Neural cell (in vitro differentiated cells): ENCODE measurements around the gene PLAU.

ENCODE experiments used
- EZH2 ChIP-seq: fragments of 200-600, 300-800 bp; shearing (Covaris generic), sonication (generic); IDR thresholded peaks from 2 replicates; pipeline ENCODE4 v1.6.1; 2014; ENCODE audit warnings: antibody characterized with exemption, low read length, borderline replicate concordance, mild to moderate bottlenecking; ENCODE audit not compliant: insufficient read depth, poor library complexity, severe bottlenecking
- POLR2AphosphoS5 ChIP-seq: IDR thresholded peaks from 2 replicates; pipeline ENCODE4 v1.6.1; 2012
- TF ChIP-seq, protein P1 (sequence below): fragments of 450-650 bp; IDR thresholded peaks from 2 replicates; pipeline ENCODE4 v1.5.1; 2014; ENCODE audit warnings: antibody characterized with exemption, mild to moderate bottlenecking, moderate library complexity; ENCODE audit not compliant: poor library complexity, severe bottlenecking
- TF ChIP-seq, protein P2 (sequence below): IDR thresholded peaks from 2 replicates; pipeline ENCODE4 v1.6.1; 2012; ENCODE audit warnings: borderline replicate concordance

DNA sequence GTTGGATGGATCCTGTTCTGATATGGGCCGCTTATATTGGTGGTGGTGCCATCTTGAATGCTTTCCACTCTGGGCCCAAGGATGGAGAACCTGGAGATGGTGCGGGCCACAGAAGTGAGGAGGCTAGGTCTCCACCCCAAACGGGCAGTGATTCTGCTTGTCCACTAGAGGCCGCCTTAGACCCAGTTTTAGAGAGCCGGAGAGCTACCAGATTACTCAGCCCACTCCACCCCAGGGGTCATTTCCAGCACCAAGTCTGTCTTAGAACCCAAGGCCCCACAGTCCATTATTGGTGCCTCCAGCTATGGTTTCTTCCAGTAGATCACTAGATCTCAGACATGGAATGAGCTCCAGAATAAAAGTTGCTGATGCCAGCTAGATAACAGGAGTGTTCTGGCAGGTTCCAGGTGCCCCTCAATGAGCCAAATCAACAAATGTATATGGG lies 24.8 kb upstream of the PLAU start:
- TF ChIP-seq POLR2AphosphoS5: no peak
- TF ChIP-seq, protein P1, sequence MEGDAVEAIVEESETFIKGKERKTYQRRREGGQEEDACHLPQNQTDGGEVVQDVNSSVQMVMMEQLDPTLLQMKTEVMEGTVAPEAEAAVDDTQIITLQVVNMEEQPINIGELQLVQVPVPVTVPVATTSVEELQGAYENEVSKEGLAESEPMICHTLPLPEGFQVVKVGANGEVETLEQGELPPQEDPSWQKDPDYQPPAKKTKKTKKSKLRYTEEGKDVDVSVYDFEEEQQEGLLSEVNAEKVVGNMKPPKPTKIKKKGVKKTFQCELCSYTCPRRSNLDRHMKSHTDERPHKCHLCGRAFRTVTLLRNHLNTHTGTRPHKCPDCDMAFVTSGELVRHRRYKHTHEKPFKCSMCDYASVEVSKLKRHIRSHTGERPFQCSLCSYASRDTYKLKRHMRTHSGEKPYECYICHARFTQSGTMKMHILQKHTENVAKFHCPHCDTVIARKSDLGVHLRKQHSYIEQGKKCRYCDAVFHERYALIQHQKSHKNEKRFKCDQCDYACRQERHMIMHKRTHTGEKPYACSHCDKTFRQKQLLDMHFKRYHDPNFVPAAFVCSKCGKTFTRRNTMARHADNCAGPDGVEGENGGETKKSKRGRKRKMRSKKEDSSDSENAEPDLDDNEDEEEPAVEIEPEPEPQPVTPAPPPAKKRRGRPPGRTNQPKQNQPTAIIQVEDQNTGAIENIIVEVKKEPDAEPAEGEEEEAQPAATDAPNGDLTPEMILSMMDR: peak; percentile 92
- TF ChIP-seq, protein P2, sequence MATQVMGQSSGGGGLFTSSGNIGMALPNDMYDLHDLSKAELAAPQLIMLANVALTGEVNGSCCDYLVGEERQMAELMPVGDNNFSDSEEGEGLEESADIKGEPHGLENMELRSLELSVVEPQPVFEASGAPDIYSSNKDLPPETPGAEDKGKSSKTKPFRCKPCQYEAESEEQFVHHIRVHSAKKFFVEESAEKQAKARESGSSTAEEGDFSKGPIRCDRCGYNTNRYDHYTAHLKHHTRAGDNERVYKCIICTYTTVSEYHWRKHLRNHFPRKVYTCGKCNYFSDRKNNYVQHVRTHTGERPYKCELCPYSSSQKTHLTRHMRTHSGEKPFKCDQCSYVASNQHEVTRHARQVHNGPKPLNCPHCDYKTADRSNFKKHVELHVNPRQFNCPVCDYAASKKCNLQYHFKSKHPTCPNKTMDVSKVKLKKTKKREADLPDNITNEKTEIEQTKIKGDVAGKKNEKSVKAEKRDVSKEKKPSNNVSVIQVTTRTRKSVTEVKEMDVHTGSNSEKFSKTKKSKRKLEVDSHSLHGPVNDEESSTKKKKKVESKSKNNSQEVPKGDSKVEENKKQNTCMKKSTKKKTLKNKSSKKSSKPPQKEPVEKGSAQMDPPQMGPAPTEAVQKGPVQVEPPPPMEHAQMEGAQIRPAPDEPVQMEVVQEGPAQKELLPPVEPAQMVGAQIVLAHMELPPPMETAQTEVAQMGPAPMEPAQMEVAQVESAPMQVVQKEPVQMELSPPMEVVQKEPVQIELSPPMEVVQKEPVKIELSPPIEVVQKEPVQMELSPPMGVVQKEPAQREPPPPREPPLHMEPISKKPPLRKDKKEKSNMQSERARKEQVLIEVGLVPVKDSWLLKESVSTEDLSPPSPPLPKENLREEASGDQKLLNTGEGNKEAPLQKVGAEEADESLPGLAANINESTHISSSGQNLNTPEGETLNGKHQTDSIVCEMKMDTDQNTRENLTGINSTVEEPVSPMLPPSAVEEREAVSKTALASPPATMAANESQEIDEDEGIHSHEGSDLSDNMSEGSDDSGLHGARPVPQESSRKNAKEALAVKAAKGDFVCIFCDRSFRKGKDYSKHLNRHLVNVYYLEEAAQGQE: no peak
- no peak for TF ChIP-seq EZH2
